ENCODE data around the gene EIF1.

Gene EIF1

DNA sequence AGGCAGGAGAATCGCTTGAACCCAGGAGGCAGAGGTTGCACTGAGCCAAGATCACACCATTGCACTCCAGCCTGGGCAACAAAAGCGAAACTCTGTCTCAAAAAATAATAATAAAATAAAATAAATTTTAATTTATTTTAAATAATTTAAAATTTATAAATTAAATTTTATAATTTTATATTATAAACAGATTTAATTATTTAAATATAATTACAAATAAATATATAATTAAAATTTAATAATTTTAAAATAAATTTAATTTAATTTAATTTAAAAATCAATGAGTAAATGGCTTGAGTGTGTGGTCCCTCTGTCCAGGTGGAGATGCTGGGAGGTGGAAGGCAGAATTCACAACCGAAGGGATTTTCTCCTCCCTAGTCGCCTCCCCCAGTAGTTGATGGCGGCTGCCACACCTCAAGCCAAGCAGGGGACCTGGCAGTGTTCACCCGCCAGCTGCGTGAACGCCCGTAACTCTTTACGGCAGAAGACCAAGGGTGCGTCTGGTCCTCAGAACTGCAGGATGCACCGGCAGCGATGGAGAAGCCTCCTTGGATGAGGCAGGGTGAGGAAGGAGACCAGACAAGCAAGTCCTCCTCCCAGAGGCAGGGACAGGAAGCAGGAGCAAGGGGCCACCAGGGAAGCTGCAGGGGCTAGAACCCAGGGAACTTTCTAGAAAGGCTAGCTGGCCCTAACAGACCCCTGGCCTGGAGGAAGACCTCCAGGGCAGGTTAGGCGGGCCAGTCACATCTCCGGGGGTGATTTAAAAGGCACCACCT, 41.5 kb upstream of the EIF1 start:
- TF ChIP-seq, protein P1, sequence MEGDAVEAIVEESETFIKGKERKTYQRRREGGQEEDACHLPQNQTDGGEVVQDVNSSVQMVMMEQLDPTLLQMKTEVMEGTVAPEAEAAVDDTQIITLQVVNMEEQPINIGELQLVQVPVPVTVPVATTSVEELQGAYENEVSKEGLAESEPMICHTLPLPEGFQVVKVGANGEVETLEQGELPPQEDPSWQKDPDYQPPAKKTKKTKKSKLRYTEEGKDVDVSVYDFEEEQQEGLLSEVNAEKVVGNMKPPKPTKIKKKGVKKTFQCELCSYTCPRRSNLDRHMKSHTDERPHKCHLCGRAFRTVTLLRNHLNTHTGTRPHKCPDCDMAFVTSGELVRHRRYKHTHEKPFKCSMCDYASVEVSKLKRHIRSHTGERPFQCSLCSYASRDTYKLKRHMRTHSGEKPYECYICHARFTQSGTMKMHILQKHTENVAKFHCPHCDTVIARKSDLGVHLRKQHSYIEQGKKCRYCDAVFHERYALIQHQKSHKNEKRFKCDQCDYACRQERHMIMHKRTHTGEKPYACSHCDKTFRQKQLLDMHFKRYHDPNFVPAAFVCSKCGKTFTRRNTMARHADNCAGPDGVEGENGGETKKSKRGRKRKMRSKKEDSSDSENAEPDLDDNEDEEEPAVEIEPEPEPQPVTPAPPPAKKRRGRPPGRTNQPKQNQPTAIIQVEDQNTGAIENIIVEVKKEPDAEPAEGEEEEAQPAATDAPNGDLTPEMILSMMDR (IDR thresholded peaks at IDR 0.05; ENCODE audit: control insufficient read depth, insufficient read depth, low read depth, low read length, missing control alignments), result no peak
- DNase-seq (ENCODE audit: low read depth), result no peak

DNA sequence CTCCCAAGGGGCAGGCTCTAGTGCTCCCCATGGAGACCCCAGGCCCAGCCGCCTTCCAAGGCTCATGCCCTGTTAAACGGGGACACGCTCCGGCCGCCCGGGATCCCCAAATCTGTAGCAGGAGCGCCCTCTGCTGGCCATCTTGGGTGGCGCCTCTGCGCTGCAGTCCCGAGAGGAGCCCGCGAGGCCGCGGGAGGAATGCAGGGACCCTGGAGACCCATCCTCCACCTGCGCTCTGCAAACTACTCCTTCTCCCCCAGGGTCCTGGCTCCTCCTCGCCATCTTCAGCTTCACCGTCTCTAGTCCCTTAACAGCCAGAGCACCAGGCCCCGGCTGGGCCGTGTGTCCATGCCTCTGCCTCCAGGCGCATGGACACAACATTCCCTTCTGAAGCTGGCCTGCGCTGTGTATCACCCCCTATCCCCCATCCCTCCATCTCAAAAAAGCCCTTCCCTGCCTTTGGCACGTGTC, 40.7 kb upstream of the EIF1 start:
- DNase-seq (ENCODE audit: low read depth), result no peak
- peak overlapping the region; percentile 31 for H3K4me3 ChIP-seq (ENCODE audit: control insufficient read depth, low read depth, low read length)
- TF ChIP-seq, protein P1 (IDR thresholded peaks at IDR 0.05; ENCODE audit: control insufficient read depth, insufficient read depth, low read depth, low read length, missing control alignments), result peak; percentile 97

More for the DNA sequence above, 41.5 kb upstream of the EIF1 start:
- H3K4me3 ChIP-seq (ENCODE audit: control insufficient read depth, low read depth, low read length), result no peak overlapping the region

DNA sequence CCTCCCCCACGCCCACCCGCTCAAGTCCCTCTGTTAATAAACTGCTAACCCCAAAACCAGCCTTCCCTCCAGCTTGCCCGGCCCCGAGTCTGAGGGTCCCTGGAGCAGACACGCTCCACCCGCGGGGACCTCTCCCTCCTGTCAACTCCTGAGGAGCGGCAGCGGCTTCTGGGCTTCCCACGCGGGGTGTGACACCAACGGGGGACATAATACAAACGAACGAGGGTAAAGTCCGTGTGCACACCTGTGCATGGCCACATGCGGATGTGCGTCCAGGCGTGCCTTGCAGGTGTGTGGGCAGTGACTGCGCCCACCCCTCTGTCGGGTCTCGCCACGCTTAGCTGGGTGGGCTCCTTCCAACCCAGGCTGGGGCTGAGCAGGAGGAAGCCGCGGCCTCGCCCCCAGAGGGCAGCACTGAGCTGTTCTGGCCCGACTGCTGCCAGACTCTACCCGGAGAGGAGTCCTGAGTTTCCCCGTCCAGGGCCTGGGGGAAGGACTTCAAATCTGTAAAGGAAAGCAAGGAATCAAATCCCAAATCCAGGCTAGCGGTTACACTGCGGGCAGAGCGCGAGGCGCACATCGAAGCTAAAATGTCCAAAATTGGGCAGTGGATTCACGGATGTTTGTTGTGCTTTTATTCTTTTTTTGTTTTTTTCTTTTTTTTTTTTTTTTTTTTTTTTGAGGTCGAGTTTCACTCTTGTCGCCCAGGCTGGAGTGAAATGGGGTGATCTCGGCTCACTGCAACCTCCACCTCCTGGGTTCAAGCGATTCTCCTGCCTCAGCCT, 40.1 kb upstream of the EIF1 start:
- TF ChIP-seq, protein P1 (IDR thresholded peaks at IDR 0.05; ENCODE audit: control insufficient read depth, insufficient read depth, low read depth, low read length, missing control alignments), result peak; percentile 96
- DNase-seq (ENCODE audit: low read depth), result no peak
- H3K4me3 ChIP-seq (ENCODE audit: control insufficient read depth, low read depth, low read length), result peak overlapping the region; percentile 31

- no peak for DNase-seq (ENCODE audit: low read depth)
- no peak overlapping the region for H3K4me3 ChIP-seq (ENCODE audit: control insufficient read depth, low read depth, low read length)
- TF ChIP-seq, protein P1 (IDR thresholded peaks at IDR 0.05; ENCODE audit: control insufficient read depth, insufficient read depth, low read depth, low read length, missing control alignments), result no peak
These were observed 38.7 kb upstream of the EIF1 start for GRCh38 chr17:41649923-41650519.

DNA sequence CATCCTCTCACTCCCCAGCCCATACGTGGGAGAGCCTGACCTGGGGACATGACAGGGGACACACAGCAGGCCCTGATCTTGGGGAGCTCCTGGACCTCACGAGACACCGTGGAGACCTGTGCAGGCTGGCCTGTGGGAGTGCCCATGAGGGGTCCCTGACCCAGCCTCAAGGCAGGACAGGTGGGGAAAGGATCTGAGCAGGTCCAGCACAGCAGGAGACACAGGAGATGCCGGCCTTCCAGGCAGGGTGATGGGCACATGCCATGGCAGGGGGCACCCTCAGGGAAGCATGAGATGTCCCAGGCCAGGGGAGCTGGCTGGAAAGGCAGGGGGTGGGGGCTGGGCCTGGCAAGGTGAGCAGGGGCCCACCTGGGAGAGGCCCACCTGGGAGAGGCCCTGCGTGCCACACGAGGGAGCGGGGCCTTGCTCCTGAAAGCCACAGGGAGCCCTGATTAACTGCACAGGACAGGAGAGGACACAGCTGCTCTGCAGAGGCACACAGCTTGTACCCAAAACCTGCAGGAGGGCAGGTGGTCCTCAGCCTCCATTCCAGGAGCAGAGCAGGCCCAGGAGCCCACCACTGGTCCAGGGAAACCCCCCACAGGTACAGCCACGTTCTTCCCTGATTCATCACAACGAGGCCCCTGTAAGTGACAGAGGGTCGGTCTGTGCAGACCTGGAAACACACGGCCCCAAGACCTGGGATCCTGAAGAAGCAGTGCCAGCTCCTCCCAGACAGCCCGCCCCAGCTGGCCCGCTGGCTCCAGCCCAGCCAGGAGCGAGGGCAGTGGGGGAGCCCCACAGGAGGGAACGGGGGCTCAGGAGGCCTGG, 37.7 kb upstream of the EIF1 start:
- no peak for DNase-seq (ENCODE audit: low read depth)
- no peak overlapping the region for H3K4me3 ChIP-seq (ENCODE audit: control insufficient read depth, low read depth, low read length)
- TF ChIP-seq, protein P1 (IDR thresholded peaks at IDR 0.05; ENCODE audit: control insufficient read depth, insufficient read depth, low read depth, low read length, missing control alignments), result no peak

All from AG09309 (cell line).